KMS-11 (cell line): Measurements from ENCODE around the gene PPP4R2.

Experiments
- H2AFZ ChIP-seq: fragments of 200-600 bp; sonication (generic); 2 replicates; pipeline ENCODE4 v1.6.1; 2016; ENCODE audit warnings: antibody characterized with exemption, mixed run types, low read depth
- H3K27ac ChIP-seq: fragments of 200-600 bp; sonication (generic); 2 replicates; pipeline ENCODE4 v1.6.1; 2016; ENCODE audit warnings: mild to moderate bottlenecking, mixed run types
- H3K27me3 ChIP-seq: fragments of 200-600 bp; sonication (generic); 2 replicates; pipeline ENCODE4 v1.6.1; 2017; ENCODE audit warnings: mild to moderate bottlenecking, low read depth, mixed run types, moderate library complexity; ENCODE audit not compliant: insufficient read depth
- H3K36me3 ChIP-seq: fragments of 200-600 bp; sonication (generic); 2 replicates; pipeline ENCODE4 v1.6.1; 2017; ENCODE audit warnings: mild to moderate bottlenecking, mixed run types; ENCODE audit not compliant: insufficient read depth
- H3K4me1 ChIP-seq: fragments of 200-600 bp; sonication (generic); 2 replicates; pipeline ENCODE4 v1.6.1; 2016; ENCODE audit warnings: mild to moderate bottlenecking, low read depth, mixed run types; ENCODE audit not compliant: poor library complexity, severe bottlenecking
- H3K4me2 ChIP-seq: fragments of 200-600 bp; sonication (generic); 2 replicates; pipeline ENCODE4 v1.7.0; 2016; ENCODE audit warnings: mild to moderate bottlenecking, mixed run types
- H3K4me3 ChIP-seq: fragments of 200-600 bp; sonication (generic); IDR thresholded peaks from 2 replicates; pipeline ENCODE4 v1.6.1; 2017; ENCODE audit warnings: low read depth, low read length, mixed read lengths; ENCODE audit not compliant: insufficient read depth
- H3K79me2 ChIP-seq: fragments of 200-600 bp; sonication (generic); 2 replicates; pipeline ENCODE4 v1.6.1; 2016; ENCODE audit warnings: low read depth, mixed run types; ENCODE audit not compliant: insufficient read depth
- H3K9ac ChIP-seq: fragments of 200-600 bp; sonication (generic); 2 replicates; pipeline ENCODE4 v1.6.1; 2016; ENCODE audit warnings: mild to moderate bottlenecking, mixed run types
- H4K20me1 ChIP-seq: fragments of 200-600 bp; sonication (generic); 2 replicates; pipeline ENCODE4 v1.6.1; 2016; ENCODE audit warnings: mild to moderate bottlenecking, mixed run types; ENCODE audit not compliant: insufficient read depth
- CTCF ChIP-seq: fragments of 200-600 bp; sonication (generic); conservative IDR thresholded peaks from 2 replicates; pipeline ENCODE4 v1.6.1; 2017; ENCODE audit warnings: low read depth, mild to moderate bottlenecking, antibody characterized with exemption, low read length, moderate library complexity, mixed read lengths

PPP4R2 gene

DNA sequence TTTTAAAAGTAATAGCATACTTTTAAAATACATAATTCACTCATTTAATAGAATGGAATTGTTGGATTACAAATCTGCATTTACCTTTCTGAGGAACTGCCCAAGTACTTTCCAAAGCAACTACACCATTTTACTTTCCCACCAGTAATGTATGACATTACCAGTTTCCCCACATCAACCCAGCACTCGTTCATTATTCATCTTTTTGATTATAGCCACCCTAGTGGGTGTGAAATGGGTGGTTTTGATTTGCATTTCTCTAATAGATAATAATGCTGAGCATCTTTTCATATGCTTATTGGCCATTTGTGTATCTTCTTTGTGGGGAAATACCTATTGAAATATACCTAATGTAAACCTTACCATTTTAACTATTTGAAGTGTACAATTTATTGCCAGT, 46.8 kb downstream of the PPP4R2 start:
- no peak overlapping the region for H3K27ac ChIP-seq
- no peaks in the 10 kb centered on the region for H3K36me3 ChIP-seq
- no peak overlapping the region for H2AFZ ChIP-seq
- no peak for TF ChIP-seq CTCF
- H3K79me2 ChIP-seq, result peaks cover 85% of the 10 kb centered on the region
- no peaks in the 10 kb centered on the region for H3K27me3 ChIP-seq
- H3K4me2 ChIP-seq, result no peak overlapping the region
- 0 out of 2 replicates have a peak, but pooled peaks cover 11% of the 10 kb centered on the region for H4K20me1 ChIP-seq
- H3K4me3 ChIP-seq, result no peak overlapping the region
- peaks cover 34% of the 10 kb centered on the region for H3K4me1 ChIP-seq
- H3K9ac ChIP-seq, result no peak overlapping the region

- Histone ChIP-seq H3K27me3 (no peaks in the 10 kb centered on the region), H3K4me1 (peaks cover 34% of the 10 kb centered on the region), H3K4me3 (no peak overlapping the region), H2AFZ (no peak overlapping the region), H3K9ac (no peak overlapping the region), H3K27ac (no peak overlapping the region), H3K4me2 (no peak overlapping the region), H3K79me2 (peaks cover 77% of the 10 kb centered on the region), H3K36me3 (no peaks in the 10 kb centered on the region), H4K20me1 (0 out of 2 replicates have a peak, but pooled peaks cover 11% of the 10 kb centered on the region)
- no peak for TF ChIP-seq CTCF
Observed at GRCh38 chr3:73045391-73045790, 48.8 kb downstream of the PPP4R2 start.

GRCh38 chr3:73046195-73046594, 49.6 kb downstream of the PPP4R2 start:
- H3K4me3 ChIP-seq, result no peak overlapping the region
- 0 out of 2 replicates have a peak, but pooled peaks cover 11% of the 10 kb centered on the region for H4K20me1 ChIP-seq
- no peak overlapping the region for H3K9ac ChIP-seq
- H2AFZ ChIP-seq, result no peak overlapping the region
- no peaks in the 10 kb centered on the region for H3K36me3 ChIP-seq
- TF ChIP-seq CTCF, result no peak
- H3K4me1 ChIP-seq, result peaks cover 34% of the 10 kb centered on the region
- H3K27me3 ChIP-seq, result no peaks in the 10 kb centered on the region
- H3K79me2 ChIP-seq, result peaks cover 71% of the 10 kb centered on the region
- H3K4me2 ChIP-seq, result no peak overlapping the region
- no peak overlapping the region for H3K27ac ChIP-seq

DNA sequence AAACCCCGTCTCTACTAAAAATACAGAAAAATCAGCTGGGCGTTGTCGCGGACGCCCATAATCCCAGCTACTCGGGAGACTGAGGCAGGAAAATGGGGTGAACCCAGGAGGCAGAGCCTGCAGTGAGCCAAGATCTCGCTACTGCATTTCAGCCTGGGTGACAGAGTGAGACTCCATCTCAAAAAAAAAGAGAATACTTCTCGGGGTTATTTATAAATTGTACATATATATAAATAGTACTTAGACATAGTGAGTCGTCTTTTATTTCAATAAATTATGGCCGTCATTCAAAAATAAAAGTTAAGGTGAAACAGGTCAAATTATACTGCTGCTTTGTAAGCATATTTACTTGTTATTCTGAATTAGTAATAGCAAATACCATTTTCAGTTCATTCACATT, 52.7 kb downstream of the PPP4R2 start:
- H3K36me3 ChIP-seq, result no peaks in the 10 kb centered on the region
- H4K20me1 ChIP-seq, result 0 out of 2 replicates have a peak, but pooled peaks cover 11% of the 10 kb centered on the region

More for the DNA sequence above, 52.7 kb downstream of the PPP4R2 start:
- Histone ChIP-seq H3K27ac (no peak overlapping the region), H2AFZ (no peak overlapping the region), H3K4me3 (no peak overlapping the region), H3K4me2 (no peak overlapping the region), H3K9ac (no peak overlapping the region), H3K4me1 (peaks cover 16% of the 10 kb centered on the region), H3K27me3 (no peaks in the 10 kb centered on the region), H3K79me2 (peaks cover 44% of the 10 kb centered on the region; the same call in 1 of the 2 replicates)
- TF ChIP-seq CTCF, result no peak
